UCSD-AML1 (cell line): ENCODE measurements around the gene RPA1.
"Not testable (repeated sequence)": the region's sequence is repeated elsewhere in the genome, so short reads cannot be mapped to it uniquely, and the experiment has no call there.

Experiments used
- DNase-seq: peaks from one replicate; lab custom pipeline; 2025; ENCODE audit not compliant: unreplicated experiment; lab: John Stamatoyannopoulos, UW

RPA1 gene

DNA sequence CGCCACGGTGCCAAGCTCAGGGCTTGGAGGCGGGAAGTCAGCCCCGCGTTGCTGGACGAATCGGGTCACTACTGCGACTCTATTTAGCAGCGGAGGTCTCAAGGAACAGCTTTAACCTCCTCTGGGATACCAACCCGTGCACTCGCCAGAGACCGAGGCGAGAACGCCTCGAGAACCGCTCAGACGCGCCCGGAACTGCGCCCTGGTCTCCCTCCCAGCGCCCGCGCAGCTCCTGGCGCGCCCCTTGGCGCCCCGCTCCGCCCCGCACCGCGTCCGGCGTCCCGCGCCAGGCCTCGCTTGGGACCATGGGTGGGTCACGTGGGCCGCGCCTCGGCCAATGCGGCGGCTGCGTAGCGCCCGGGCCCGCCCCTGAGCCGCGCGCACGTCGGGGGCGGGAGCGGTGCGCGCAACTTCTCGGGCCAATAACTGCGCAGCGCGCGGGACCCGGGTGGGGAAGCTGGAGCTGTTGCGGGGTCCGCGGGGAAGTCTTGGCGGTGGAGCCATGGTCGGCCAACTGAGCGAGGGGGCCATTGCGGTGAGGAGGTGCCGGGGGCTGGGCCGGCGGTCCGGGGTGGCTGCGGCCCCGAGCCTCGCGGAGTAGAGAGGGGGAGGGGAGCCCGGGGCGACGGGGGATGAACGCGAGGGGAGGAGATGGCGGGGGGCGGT lies at the start of gene RPA1, which contains the start of gene SMYD4:
Gene RPA1 (plus strand): TSS at position 414 of the 666 bp plus-strand sequence. CDS start 89 bp downstream, at position 503.
Gene SMYD4 (minus strand): TSS at position 311 of the 666 bp plus-strand sequence. CDS start 1,908 bp downstream, outside the sequence.
- peak; percentile 92 for DNase-seq

DNA sequence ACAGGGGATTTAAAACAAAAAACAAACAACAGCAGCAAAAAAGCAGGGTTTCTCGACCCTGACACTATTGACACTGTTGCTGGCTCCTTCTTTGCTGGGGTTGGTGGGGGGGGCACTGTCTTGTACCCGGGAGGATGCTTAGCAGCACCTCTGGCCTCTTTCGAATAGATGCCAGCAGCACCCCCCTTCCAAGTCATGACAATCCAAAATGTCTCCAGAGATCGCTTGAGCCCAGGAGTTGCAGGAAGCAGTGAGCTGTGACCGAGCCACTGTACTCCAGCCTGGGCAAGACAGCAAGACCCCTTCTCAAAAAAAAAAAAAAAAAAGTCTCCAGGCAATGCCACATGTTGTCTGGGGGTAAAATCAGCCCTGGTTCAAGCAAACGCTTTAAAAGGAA lies 47.6 kb upstream of the RPA1 start:
- DNase-seq = no peak

DNA sequence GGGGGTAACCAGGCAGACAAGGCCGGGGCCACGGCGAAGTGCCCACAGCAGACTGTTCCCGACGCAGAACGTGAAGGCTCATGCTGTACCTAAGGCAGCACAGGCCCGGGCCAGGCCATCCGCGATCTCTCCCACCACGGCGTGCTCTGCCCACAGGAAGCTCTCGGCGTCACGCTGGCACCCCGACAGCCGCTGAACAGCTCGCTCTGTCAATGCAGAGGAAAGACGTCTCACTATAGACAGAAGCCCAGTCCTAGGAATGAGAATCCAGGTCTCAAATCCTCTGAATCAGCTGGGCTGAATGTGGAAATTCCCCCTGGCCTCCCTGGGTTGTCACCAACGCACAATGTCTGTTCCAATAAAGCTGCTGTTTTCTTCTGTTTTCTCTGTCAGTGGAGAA lies 46.5 kb upstream of the RPA1 start:
- no peak for DNase-seq

DNA sequence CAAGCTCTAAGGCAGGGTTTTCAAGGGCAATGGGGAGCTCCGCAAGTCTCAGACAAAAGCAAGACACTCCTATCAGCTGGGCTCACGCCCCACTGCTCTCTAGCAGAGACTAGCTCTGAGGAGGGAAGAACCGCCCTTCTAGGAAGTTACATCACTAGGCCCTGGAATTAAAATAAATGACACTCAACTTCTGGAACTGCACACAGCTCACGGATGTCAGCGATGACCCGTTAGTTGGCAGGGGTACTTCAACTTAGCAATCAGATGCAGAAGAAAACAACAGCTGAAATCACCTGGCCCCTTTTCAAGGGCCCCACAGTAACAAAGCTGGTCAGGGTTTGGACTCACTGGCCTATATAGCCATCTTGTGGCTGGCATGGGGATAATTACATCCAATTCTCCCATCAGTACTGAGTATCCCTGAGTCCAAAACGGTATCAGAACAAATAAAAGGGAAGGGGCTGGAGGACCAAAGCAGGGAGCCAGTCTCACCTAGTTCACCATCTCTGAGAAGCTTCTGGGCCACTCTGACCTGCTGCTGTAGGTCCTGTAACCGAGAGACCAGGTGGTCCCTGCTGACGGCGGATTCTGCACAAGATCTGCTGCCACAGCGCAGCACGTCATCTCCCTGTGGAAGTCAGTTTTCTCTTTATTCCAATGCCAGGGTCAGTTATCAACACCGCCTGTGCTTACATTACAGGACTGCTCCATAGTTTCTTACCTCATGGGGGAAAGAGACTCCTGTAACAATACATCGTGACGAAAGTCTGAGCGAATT lies 45.8 kb upstream of the RPA1 start:
- DNase-seq = peak; percentile 29

DNA sequence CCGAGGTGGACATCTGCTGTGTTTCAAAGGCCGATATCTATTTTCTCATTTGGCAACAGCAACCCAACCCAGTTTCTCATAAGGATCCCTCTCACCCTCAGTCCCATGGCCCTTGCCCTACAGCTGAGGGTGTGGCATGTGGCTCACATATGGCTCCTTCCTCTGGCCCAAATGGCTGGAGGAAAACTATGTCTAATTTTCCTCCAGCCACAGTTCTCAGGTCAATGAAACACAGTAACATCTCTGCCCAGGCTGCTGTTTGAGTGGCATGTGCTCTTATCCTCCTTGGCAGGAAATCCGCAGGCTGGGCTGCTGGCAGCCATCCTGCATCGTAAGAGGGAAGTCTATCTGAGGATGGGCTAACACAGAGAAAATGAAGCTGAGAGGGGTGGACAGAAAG lies 43.9 kb upstream of the RPA1 start:
- DNase-seq = no peak

DNA sequence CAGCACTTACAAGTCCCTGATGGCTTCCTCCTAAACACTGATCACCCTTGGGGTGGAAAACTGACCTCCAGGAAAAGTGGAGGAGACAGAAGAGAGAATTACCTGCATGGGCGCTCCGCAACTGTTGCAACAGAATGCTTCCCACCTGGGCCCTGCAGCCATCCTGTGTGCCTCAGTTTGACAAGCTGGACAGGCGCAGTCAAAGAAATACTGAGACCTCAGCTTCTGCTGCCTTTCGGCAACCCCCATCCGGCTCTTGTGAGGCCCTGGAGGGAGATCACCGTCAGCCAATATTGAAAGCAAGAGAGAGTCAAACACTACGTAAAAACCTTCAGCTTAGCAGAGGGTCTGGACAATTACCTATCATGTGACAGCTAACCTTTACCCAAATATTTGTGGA lies 43.1 kb upstream of the RPA1 start:
- DNase-seq = no peak

DNA sequence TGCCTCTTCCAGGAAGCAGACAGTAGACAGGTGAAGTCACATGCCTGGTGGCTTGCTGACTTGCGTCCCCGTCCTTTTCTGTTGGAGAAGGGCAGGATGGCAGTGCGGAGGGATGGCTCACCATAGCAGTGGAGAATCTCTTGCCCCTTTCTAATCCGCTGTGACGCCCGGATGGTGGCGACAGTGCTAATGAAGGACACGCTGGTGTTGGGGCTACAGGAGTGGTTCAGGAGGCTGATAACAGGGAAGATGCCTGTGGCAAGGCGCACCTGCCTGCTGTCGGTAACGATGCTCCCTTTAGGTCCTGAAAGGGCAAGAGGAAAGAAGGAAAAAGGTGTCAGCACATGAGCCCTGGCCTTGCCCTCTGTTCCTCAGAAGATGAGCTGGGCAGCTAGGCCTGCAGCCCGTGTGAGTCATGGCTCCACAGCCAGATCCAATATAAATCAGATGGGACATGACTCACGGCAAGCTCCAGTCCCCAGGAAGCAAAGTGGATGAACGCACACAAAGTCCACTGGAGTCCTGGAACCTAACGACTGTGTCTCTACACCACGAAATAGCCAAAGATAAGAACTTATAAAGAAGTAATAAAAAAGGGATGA lies 42.4 kb upstream of the RPA1 start:
- DNase-seq = no peak

DNA sequence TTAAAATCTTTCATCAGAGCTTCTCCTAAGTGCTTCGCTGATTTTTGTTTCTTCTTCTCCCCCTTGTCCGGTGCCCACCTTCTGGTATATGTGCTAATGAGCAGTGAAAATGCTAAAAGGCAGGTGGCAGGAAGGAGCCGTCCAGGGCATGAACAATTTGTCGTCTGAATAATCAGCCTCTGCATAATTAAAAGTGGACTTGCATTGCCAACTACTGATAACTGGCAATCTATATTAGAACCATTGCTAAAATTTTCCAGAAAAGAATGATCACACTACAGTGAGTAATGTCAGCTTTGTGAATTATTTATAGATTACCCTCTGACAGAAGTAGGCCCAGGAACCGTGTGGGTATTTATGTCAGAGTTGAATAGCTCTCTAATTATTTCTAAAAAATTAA lies 39.9 kb upstream of the RPA1 start:
- DNase-seq = no peak

DNA sequence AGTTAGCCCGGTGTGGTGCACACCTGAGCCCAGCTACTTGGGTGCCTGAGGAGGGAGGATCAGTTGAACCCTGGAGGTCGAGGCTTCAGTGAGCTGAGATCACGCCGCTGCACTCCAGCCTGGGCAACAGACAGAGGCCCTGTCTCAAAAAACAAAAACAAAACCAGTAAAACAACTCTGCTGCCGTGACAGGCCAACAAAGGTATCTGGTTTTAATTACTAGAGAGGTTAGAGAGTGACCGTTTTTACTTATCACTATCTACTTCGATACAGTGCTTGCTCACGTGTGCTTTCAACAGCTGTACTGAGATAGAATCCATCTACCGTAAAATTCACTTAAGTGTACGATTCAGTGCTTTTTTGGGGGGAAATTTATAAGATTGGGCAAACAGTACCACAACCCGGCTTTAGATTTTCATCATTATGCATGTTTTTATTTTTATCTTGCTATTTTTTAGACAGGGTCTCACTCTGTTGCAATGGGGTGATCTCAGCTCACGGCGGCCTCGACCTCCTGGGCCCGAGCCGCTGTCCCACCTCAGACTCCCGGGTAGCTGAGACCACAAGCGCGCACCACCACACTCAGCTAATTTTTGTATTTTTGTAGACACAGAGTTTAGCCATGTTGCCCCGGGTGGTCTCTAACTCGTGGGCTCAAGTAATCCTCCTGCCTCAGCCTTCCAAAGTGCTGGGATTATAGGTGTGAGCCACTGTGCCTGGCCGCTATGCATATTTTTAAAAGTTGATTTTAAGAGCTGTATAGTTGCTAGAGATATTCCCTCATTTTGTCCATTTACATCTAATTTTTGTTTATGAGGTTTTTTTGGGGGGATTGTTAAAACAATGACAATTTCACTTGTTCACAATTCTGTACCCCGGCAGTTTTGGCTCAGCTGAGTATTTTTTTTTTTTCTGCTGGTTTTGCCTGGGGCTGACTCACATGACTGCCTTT lies 37.0 kb upstream of the RPA1 start:
- no peak for DNase-seq

DNA sequence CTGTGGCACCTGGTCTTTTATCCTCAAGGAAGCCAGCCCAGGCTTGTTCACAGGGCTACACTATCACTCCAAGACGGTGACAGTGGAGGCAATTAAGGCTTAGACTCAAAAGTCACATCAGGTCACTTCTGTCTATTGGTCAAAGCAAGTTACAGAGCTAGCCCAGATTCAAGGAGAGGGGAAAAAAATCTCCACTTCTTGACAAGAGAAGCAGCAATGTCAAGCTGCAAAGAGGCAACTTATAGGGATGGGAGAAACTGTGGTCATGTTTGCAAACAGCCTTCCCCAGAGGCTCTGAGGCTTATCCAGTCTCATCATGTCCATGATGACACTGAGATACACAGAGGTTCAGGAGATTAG lies 36.4 kb upstream of the RPA1 start:
- DNase-seq = no peak

DNA sequence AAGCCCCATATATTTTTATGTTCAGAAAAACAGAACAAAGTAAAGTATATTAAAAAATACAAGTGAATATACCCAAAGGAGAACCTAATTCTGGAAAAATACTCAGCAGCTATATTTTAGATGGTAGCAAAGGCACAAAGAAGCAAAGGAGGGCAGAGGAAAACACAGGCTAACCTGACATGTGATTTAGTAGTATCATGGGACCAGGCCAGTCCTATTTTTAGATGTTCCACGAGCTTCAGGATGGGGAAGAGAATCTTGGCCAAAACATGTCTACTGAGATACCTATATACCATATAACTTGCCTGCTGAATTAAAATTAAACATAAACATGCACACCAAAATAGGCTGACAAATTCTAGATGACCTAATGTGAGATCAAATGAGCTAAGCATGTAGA lies 33.0 kb upstream of the RPA1 start:
- DNase-seq = no peak

DNA sequence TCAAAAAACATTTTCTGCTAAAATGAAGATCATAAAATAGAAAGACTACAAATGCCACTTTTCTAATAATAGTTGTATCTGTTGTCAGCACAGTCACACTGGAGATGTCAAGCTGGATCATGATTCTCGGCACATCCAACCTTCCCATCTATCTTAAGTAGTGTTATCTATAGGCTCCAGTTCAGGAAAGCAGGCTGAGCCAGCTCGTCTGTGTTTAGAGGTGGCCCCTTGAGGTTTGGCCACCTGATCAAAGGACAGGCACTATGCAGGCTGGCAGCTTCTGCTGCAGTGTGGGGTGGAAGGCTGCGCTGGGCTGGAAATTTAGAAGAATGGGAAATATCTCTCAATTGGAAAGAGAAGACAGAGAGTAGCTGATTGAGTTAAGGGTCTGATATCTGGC lies 32.5 kb upstream of the RPA1 start:
- DNase-seq = no peak

DNA sequence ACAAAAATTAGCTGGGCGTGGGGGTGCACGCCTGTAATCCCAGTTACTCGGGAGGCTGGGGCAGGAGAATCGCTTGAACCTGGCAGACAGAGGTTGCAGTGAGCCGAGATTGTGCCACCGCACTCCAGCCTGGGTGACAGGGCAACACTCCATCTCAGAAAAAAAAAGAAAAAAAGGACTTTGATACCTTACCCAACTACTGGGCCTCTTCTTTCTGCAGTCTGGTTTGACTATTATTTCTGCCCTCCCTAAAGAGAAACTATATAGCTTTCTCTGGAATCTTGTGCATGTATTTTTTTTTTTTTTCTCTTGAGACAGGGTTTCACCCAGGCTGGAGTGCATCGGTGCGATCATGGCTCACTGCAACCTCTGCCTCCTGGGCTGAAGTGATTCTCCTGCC lies 32.0 kb upstream of the RPA1 start:
- DNase-seq = not testable (repeated sequence)

DNA sequence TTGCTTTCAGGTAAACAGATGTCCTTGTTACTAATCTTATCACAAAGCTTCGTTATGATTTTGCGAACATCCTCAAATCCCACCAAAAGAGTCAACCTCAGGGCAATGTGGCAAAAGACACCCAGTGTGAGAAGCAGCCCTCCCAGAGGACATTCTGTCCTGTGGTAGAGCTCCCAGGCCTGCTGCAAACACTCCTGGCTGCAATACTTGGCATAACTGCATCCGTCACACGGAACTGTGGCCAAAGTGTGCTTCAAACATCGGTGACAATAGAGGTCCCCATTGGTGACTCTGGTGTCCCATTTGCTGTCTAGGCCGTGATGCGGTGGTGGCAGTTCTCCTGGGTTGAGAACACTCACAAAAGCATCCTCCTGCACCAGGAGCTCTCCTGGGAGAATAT lies 29.6 kb upstream of the RPA1 start:
- no peak for DNase-seq

DNA sequence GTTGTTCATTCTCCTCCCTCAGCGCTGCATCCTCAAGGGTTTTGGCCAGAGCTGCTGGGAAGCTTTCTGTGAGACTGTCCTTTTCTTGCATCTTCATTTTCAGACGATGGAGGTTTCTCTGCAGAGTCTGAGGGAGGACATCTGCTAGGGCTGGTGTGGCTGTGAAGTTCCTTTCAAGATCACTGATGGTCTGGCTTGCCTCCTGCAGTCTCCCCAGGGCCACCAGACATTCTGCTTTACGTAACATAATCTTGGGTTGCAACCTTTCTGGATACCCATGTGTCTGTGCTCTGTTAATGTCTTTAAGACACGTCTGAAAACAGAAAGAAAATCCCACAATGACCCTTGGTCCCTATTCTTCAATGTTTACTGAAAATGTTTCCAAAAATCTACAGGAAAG lies 29.1 kb upstream of the RPA1 start:
- DNase-seq = no peak

DNA sequence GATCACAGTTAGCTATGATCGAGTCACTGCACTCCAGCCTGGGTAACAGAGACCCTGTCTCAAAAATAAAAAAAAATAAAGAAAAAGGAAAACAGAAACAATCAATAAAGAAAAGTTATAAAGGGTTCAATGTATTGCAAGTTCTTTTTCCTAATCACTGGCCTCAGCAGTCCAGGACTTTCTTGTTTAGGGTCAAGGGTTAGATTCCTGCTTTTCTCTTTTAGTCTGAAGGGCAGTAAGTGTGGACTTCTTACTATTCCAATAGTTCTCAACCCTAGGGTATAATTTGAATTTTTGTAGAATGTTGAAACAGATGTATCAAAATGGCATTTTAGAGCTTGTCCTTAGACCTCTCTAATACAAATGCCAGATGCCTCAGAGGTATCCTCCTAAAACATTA lies 27.4 kb upstream of the RPA1 start:
- DNase-seq = no peak

DNA sequence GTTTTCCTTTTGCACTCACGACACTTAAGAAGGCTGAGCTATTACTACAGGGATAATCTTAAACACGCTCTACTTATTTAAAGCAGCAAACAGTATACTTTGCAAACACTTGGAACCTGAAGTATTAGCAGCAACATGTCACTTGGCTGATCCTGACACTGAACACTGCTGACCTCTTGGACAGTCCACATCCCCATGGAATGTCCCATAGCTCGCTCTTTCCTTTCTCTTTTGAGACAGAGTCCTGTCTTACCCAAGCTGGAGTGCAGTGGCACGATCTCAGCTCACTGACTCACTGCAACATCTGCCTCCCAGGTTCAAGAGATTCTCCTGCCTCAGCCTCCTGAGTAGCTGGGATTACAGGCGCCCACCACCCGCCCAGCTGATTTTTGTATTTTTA lies 26.5 kb upstream of the RPA1 start:
- DNase-seq = no peak

DNA sequence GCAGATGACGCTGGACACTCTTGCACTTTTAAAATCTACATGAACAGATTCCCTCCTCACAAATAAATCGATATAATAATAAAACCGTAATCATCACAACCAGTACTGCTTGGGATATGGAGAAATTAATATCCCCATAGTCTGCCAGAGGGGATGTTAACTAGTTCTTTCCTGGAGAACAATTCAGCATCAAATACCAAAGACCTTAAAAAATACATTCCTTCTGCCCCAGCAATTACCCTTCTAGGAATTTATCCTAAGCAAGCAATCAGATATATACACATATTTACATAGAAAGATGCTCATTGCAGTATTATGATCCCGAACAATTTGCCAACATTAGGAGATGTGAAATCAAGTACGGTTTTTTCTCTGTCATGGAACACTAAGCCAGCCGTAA lies 21.9 kb upstream of the RPA1 start:
- no peak for DNase-seq

DNA sequence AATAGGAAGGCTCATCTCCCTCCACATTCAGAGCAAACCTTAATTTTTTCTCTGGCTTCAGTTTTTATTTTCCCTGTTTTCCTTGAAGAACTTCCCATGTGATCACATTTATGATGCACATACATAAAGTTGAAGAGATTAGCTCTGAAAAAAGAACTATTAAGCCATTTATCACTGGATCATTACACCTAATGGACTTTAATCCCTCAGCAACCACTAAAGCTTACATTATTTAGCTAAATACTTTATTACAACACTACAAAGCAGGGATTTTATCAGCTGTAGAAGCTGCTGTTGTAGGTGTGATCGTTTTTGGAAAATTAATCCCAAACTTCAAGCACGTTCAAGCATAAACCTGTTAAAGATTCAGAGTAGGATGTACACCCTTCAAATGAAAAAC lies 21.2 kb upstream of the RPA1 start:
- DNase-seq = no peak

DNA sequence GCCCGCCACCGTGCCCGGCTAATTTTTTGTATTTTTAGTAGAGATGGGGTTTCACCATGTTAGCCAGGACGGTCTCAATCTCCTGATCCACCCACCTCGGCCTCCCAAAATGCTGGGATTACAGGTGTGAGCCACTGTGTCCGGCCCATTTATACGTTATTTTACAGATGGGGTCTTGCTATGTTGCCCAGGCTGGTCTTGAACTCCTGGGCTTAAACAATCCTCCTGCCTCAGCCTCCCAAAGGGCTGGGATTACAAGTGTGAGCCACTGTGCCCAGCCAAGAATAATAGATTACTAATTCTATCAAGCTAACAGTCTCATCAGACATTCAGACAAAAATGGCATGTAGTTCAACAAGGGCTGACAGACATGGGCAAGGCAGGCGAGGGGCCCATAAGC lies 20.0 kb upstream of the RPA1 start:
- not testable (repeated sequence) for DNase-seq

DNA sequence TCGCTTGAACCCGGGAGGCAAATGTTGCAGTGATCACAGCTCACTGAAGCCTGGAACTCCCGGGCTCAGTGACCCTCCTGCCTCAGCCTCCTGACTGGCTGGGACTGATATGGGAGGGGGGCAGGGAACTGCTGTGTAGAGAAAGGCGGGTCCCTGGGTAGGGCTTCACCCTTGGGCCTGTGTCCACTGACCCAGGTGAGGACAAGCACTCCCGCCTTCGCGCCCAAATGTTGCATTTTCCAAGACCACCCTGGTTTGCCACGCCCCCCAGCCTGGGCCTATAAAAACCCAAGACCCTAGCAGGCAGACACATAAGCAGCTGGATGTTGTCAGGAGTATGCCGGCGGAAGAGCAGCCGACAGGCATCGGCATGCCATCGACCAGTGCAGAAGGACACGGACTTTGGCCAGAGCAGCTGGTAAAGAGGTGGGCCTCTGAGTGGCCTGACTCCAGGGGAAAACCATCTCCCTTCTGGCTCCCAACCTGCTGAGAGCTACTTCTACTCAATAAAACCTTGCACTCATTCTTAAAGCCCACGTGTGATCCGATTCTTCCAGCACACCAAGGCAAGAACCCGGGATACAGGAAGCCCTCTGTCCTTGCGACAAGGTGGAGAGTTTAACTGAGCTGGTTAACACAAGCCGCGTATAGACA lies 19.2 kb upstream of the RPA1 start:
- DNase-seq = no peak
